Measurements from ENCODE around the gene ASH1L.
"Not testable (repeated sequence)": the region's sequence is repeated elsewhere in the genome, so short reads cannot be mapped to it uniquely, and the experiment has no call there.

ASH1L gene

GRCh38 chr1:155433831-155434389, 128.7 kb downstream of the ASH1L start:
- not testable (repeated sequence) for DNase-seq

DNA sequence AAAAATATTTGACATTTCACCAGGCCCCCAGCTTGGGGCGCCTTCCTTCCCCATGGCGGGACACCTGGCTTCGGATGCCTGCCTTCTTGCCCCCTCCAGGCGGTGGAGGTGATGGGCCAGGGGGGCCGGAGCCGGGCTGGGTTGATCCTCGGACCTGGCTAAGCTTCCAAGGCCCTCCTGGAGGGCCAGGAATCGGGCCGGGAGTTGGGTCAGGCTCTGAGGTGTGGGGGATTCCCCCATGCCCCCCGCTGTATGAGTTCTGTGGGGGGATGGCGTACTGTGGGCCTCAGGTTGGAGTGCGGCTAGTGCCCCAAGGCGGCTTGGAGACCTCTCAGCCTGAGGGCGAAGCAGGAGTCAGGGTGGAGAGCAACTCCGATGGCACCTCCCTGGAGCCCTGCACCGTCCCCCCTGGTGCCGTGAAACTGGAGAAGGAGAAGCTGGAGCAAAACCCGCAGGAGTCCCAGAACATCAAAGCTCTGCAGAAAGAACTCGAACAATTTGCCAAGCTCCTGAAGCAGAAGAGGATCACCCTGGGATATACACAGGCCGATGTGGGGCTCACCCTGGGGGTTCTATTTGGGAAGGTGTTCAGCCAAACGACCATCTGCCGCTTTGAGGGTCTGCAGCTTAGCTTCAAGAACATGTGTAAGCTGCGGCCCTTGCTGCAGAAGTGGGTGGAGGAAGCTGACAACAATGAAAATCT, 129.3 kb downstream of the ASH1L start:
- not testable (repeated sequence) for DNase-seq

GRCh38 chr1:155424091-155424490, 138.5 kb downstream of the ASH1L start:
- DNase-seq, result no peak

- DNase-seq, result no peak
These were observed 141.8 kb downstream of the ASH1L start for GRCh38 chr1:155420788-155421187.

DNA sequence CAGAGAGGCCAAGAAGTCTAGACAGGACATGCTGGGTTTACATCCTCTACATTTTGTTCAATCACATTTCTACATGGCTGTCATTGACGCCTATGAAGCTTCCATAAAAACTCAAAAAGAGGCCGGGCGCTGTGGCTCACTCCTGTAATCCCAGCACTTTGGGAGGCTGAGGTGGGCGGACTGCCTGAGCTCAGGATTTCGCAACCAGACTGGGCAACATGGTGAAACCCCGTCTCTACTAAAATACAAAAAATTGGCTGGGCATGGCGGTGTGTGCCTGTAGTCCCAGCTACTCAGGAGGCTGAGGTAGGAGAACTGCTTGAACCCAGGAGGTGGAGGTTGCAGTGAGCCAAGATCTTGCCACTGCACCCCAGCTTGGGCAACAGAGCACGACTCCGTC, 150.8 kb downstream of the ASH1L start:
- not testable (repeated sequence) for DNase-seq

DNA sequence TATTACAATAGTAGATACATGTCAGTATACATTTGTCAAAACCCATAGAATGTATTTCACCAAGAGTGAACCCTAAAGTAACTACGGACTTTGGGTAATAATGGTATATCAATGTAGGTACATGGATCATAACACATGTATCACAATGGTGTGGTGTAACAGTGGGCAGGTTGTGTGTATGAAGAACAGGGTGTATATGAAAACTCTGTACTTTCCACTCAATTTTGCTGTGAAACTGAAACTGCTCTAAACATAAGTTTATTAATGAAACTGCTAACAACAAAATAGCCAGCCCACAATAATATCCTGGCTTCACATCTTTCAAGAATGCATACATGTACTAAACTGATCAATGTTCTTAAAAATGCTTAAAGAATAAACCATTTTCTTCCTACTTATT, 151.7 kb downstream of the ASH1L start:
- DNase-seq, result no peak

DNA sequence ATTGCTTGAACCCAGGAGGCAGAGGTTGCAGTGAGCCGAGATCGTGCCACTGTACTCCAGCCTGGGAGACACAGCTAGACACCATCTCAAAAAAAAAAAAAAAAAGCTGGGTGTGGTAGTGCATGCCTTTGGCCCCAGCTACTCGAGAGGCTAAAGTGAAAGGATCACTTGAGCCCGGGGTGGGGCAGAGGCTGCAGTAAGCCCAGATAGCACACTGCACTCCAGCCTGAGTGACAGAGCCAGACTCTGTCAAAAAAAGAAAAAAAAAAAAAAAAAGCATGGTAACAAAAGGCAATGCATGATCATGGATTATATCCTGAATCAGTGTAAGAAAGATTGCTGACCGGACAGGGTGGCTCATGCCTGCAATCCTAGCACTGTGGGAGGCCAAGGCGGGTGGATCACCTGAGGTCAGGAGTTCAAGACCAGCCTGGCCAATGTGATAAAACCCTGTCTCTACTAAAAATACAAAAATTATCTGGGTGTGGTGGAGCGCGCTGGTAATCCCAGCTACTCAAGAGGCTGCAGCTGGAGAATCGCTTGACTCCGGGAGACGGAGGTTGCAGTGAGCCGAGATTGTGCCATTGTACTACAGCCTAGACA, 165.6 kb downstream of the ASH1L start:
- DNase-seq, result no peak

DNA sequence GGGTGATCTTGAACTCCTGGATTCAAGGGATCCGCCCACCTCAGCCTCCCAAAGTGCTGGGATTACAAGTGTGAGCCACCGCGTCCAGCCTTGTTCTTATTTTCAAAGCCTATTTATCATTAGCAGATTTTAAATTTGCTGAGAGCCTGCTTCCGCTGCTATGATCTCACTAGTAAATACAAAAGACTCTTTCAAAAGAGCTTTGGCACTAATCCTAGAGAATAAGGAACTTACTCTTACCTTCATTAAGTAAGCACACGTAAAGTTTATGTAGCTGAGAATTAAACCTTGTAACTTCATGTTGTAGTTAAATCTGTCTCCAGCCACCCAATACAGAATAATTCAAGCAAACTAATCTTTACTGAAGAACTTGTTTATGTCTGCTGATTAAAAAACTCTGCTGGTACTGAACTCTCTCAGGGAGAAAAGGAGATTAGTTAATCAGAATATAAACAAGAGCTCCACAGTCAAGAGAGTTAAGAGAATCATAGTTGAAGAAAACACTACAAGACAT, 169.6 kb downstream of the ASH1L start:
- DNase-seq, result no peak

GRCh38 chr1:155389826-155390225, 172.8 kb downstream of the ASH1L start:
- no peak for DNase-seq

DNA sequence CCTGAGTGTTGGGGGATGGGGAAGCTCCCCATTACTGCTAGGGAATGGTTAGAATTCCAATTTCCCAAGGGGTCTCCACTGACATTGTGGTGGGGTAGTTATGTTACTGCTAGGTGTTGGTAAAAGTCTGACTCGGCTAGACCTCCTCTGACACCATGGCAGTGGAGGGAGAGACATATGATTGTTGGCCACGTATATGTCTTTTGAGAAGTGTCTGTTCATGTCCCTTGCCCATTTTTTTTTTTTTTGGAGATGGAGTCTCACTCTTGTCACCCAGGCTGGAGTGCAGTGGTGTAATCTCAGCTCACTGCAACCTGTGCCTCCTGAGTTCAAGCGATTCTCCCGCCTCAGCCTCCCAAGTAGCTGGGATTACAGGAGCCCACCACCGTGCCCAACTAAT, 176.8 kb downstream of the ASH1L start:
- not testable (repeated sequence) for DNase-seq

DNA sequence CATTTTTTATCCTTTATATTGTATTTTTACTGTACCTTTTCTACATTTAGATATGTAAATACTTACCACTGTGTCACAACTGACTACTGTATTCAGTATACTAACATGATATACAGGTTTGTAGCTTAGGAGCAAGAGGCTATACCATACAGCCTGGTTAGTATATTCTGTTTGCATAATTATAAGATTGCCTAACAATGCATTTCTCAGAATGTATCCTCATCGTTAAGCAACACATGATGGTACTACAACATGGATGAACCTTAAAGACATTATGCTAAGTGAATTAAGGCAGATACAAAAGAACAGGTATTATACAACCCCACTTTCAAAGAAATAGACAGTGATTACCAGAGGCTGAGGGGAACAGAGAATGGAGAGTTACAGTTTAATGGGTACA, 179.2 kb downstream of the ASH1L start:
- DNase-seq, result no peak

- DNase-seq, result no peak
These were observed 182.9 kb downstream of the ASH1L start for GRCh38 chr1:155379631-155380090.

- DNase-seq, result no peak
These were observed 183.4 kb downstream of the ASH1L start for GRCh38 chr1:155379180-155379579.

DNA sequence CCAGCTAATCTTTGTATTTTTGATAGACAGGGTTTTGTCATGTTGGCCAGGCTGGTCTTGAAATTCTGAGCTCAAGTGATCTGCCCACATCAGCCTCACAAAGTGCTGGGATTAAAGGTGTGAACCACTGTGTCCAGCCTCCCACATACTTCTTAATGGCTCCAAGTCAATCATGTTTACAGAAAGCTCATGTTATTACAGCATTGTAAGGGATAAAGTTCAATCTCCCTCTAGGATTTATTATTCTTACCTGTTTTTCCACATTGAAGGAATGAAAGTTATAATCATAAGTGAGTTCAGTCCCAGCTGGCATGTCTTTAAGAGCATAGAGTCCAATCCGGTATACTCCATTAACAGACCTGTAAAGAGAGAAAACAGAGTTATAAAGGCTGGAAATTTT, 202.6 kb downstream of the ASH1L start:
- DNase-seq, result no peak

DNA sequence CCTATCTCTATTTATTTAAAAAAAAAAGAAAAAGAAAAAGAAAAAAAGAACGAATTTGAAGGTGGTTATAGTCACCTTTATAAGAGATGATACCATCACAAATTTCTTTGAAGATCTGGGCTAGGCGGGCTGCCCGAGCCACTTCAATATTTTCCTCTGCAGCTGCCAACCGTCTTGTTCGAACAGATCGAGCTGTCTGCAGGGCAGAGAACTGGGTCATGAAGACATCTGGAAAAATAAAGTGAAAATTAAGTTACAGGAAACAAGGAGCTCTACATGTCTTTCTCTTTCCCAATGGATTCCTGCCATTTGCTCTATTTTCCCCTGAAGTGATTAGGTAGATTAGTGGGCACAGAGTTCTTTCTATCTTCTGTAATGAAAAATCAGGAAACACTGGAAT, 210.0 kb downstream of the ASH1L start:
- no peak for DNase-seq

DNA sequence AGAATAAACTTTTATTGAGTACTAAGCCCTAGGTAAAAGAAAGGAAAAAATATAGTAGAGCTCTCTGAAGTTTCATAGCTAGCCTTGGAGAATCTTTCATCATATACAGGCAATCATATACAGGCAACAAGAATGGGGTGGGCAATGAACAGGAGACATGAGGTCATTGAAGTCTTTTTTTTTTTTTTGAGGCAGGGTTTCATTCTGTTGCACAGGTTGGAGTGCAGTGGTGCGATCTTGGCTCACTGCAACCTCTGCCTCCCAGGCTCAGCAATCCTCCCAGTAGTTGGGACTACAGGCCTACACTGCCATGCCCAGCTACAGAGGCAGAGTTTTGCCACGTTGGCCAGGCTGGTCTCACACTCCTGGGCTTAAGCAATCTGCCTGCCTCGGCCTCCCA, 219.8 kb downstream of the ASH1L start:
- DNase-seq, result no peak

DNA sequence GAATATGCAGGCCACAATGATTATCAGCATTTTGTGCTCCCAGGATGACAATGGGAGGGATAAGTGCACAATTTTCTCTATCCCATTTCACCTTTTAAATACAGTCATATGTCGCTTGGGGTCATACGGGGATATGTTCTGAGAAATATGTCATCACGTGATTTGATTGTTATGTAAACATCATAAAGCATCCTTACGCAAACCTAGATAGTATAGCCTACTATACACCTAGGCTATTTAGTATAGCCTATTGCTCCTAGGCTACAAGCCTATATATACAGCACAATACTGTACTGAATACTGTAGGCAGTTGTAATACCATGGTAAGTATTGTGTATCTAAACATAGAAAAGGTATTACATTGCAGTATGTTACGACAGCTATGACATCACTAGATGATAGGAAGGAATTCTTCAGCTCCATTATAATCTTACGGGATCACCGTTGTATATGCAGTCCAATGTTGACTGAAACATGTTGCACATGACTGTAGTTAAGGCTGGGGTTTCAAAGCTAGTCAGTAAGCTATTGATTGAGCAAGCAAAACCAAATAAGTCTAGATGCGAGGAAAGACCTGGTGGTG, 223.0 kb downstream of the ASH1L start:
- DNase-seq, result no peak

DNA sequence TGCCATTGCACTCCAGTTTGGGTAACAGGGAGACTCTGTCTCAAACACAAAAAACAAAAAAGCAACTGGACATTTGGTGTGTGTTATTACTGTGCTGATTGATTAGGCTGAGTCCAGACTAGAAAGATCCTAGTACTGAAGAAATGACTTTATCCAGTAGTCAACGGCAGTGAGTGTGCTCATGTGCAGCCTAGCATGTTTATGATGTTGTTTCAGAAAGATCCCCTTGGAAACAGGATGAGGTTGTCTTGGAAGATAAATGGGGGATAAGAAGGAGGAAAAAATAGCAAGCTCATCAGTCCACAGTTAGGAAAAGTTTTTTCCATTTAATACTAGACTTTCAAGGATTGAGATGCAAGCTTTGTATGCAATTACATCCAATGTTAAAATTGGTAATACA, 227.6 kb downstream of the ASH1L start:
- no peak for DNase-seq

DNA sequence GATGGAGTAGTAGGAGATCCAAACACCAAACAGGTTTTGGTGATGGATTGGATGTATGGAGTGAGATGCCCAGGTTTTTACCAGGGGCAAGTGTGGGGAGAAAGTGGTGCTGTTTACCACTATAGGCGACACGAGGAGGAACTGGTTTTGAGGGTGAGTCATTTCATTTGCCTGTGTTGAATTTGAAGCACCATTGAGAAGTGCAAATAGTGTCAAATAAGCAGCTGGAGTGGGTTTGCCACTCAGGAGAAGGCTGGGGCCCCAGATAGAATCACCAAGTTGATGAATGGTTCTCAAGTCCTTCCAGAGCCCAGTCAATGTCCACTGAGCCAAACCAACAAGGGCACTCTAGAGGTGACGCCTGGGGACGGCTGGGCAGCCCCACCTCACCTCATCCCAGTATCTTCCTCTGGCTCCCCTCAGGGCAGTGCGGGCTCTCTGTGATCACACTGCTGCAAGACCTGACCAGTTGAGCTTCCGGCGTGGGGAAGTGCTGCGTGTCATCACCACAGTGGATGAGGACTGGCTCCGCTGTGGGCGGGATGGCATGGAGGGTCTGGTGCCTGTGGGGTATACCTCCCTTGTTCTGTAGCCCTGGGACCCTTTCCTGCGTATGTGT, 232.5 kb downstream of the ASH1L start:
- no peak for DNase-seq

- not testable (repeated sequence) for DNase-seq
These were observed 233.7 kb downstream of the ASH1L start for GRCh38 chr1:155328856-155329255.

- DNase-seq, result no peak
These were observed 234.6 kb downstream of the ASH1L start for GRCh38 chr1:155327981-155328380.

- DNase-seq, result no peak
These were observed 236.0 kb downstream of the ASH1L start for GRCh38 chr1:155326631-155327037.

- no peak for DNase-seq
These were observed 236.5 kb downstream of the ASH1L start for GRCh38 chr1:155326020-155326526.

Data from stimulated activated CD4-positive, alpha-beta T cell treated with anti-CD3 and anti-CD28 coated beads, Interleukin-4, amount 100 ng/mL, for 4 hours (primary cell).